HepG2 (cell line): Measurements from ENCODE around the gene RAC3. TPM values are rescaled to one million over a fixed set of nuclear protein-coding genes. Genes with fewer than 3 reads are reported as not detected.

Experiments
- ESRRA ChIP-seq: sonication (generic); formaldehyde crosslinking; IDR thresholded peaks from 2 replicates; pipeline ENCODE4 v1.5.1; 2020; ENCODE audit warnings: mild to moderate bottlenecking, low read depth, missing genetic modification reagents
- FOXJ3 ChIP-seq: sonication (generic); formaldehyde crosslinking; IDR thresholded peaks from 2 replicates; pipeline ENCODE4 v1.4.0; 2020; ENCODE audit warnings: missing genetic modification reagents, mild to moderate bottlenecking, borderline replicate concordance
- GATAD1 ChIP-seq: IDR thresholded peaks from 2 replicates; pipeline ENCODE4 v1.6.1; 2016; ENCODE audit warnings: missing genetic modification reagents, missing compliant biosample characterization
- GRHL1 ChIP-seq: sonication (generic); formaldehyde crosslinking; conservative IDR thresholded peaks from 2 replicates; pipeline ENCODE4 v1.8.0; 2022; ENCODE audit warnings: missing genetic modification reagents
- HDAC2 ChIP-seq: sonication (generic); formaldehyde crosslinking; IDR thresholded peaks from 2 replicates; pipeline ENCODE4 v1.4.0; 2020; ENCODE audit warnings: missing genetic modification reagents
- HOMEZ ChIP-seq: IDR thresholded peaks from 2 replicates; pipeline ENCODE4 v1.6.1; 2016; ENCODE audit warnings: low read depth
- JDP2 ChIP-seq: sonication (generic); formaldehyde crosslinking; IDR thresholded peaks from 2 replicates; pipeline ENCODE4 v1.8.1; 2022; ENCODE audit warnings: missing genetic modification reagents, borderline replicate concordance
- KDM5A ChIP-seq: fragments of 200-600 bp; sonication (generic); IDR thresholded peaks from 2 replicates; pipeline ENCODE4 v1.7.0; 2018; ENCODE audit warnings: antibody characterized with exemption, mild to moderate bottlenecking, low read length, borderline replicate concordance
- NCOA1 ChIP-seq: sonication (generic); formaldehyde crosslinking; IDR thresholded peaks from 2 replicates; pipeline ENCODE4 v1.9.0; 2021; ENCODE audit warnings: missing genetic modification reagents
- NFKBIZ ChIP-seq: IDR thresholded peaks from 2 replicates; pipeline ENCODE4 v1.6.1; 2018; ENCODE audit warnings: missing genetic modification reagents, missing compliant biosample characterization
- PAWR ChIP-seq: sonication (generic); formaldehyde crosslinking; IDR thresholded peaks from 2 replicates; pipeline ENCODE4 v1.4.0; 2020; ENCODE audit warnings: missing genetic modification reagents, mild to moderate bottlenecking, borderline replicate concordance
- PAX8 ChIP-seq: sonication (generic); formaldehyde crosslinking; IDR thresholded peaks from 2 replicates; pipeline ENCODE4 v1.8.0; 2022; ENCODE audit warnings: mild to moderate bottlenecking, missing genetic modification reagents, borderline replicate concordance
- PRMT3 ChIP-seq: sonication (generic); formaldehyde crosslinking; IDR thresholded peaks from 2 replicates; pipeline ENCODE4 v1.8.1; 2022; ENCODE audit warnings: low read depth, mild to moderate bottlenecking, moderate library complexity, missing genetic modification reagents, borderline replicate concordance
- SP4 ChIP-seq: sonication (generic); formaldehyde crosslinking; IDR thresholded peaks from 2 replicates; pipeline ENCODE4 v1.8.1; 2023; ENCODE audit warnings: mild to moderate bottlenecking, missing genetic modification reagents
- XRCC5 ChIP-seq: fragments of 200-400 bp; formaldehyde crosslinking; optimal IDR thresholded peaks from 2 replicates; pipeline ENCODE3; 2017; ENCODE audit warnings: mild to moderate bottlenecking, low read length
- YEATS2 ChIP-seq: sonication (generic); formaldehyde crosslinking; IDR thresholded peaks from 2 replicates; pipeline ENCODE4 v1.4.0; 2020; ENCODE audit warnings: missing genetic modification reagents, borderline replicate concordance
- ZNF17 ChIP-seq: sonication (generic); formaldehyde crosslinking; IDR thresholded peaks from 2 replicates; pipeline ENCODE4 v1.5.0; 2020; ENCODE audit warnings: mild to moderate bottlenecking, missing genetic modification reagents
- ZNF354B ChIP-seq: sonication (generic); formaldehyde crosslinking; IDR thresholded peaks from 2 replicates; pipeline ENCODE4 v1.8.0; 2022; ENCODE audit warnings: mild to moderate bottlenecking, missing genetic modification reagents
- ZNF362 ChIP-seq: sonication (generic); formaldehyde crosslinking; IDR thresholded peaks from 2 replicates; pipeline ENCODE4 v1.4.0; 2020; ENCODE audit warnings: missing genetic modification reagents, mild to moderate bottlenecking, borderline replicate concordance
- ZNF367 ChIP-seq: sonication (generic); formaldehyde crosslinking; IDR thresholded peaks from 2 replicates; pipeline ENCODE4 v1.4.0; 2020; ENCODE audit warnings: missing genetic modification reagents, borderline replicate concordance
- ZNF567 ChIP-seq: sonication (generic); formaldehyde crosslinking; IDR thresholded peaks from 2 replicates; pipeline ENCODE4 v1.8.1; 2023; ENCODE audit warnings: mild to moderate bottlenecking, missing genetic modification reagents, borderline replicate concordance
- ZNF614 ChIP-seq: IDR thresholded peaks from 2 replicates; pipeline ENCODE4 v1.6.1; 2018; ENCODE audit warnings: missing biosample characterization, missing genetic modification reagents, inconsistent platforms, borderline replicate concordance
- ZSCAN22 ChIP-seq: sonication (generic); formaldehyde crosslinking; IDR thresholded peaks from 2 replicates; pipeline ENCODE4 v1.4.0; 2020; ENCODE audit warnings: mild to moderate bottlenecking, missing genetic modification reagents
- polyA plus RNA-seq, 8 experiments: library from polyadenylated mRNA; depleted of rRNA in 3 of 8; stranded (reverse) in 7 of 8; unstranded in 1 of 8; fragments of >200 nt; fragmentation: Illumina TruSeq in 4 of 8; extraction: Trizol in 4 of 8; gene quantifications; 2 replicates each; pipeline versions ENCODE4 v1.2.1 to v1.2.3, GENCODE V29; 2011 to 2016; ENCODE audit warnings: low read depth in 4 of 8, missing spikeins in 1 of 8, mixed read lengths in 1 of 8; ENCODE audit not compliant: insufficient read depth in 1 of 8
- total RNA-seq, 5 experiments: library from RNA; depleted of rRNA; stranded (reverse); fragments of >200 nt; fragmentation: Illumina TruSeq; extraction: Trizol; gene quantifications; 2 replicates each; pipeline ENCODE4 v1.2.3, GENCODE V29; 2016; ENCODE audit warnings: low read depth in 1 of 5
- TF ChIP-seq, protein P1 (sequence below): sonication (generic); formaldehyde crosslinking; IDR thresholded peaks from 2 replicates; pipeline ENCODE4 v1.5.0; 2020; ENCODE audit warnings: missing genetic modification reagents, mild to moderate bottlenecking, borderline replicate concordance

The RAC3 gene
- total and polyA plus RNA-seq, 2 of the 13 experiments (the other 11 are each of a cell fraction or from before 2014, with no cell fraction given): 10.5 to 21.3 TPM

GRCh38 chr17:81995463-81996231, 35.8 kb upstream of the RAC3 start (continued):
- TF ChIP-seq, protein P1, sequence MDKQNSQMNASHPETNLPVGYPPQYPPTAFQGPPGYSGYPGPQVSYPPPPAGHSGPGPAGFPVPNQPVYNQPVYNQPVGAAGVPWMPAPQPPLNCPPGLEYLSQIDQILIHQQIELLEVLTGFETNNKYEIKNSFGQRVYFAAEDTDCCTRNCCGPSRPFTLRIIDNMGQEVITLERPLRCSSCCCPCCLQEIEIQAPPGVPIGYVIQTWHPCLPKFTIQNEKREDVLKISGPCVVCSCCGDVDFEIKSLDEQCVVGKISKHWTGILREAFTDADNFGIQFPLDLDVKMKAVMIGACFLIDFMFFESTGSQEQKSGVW (CRISPR knock-in tag): no peak
- no peak for TF ChIP-seq PAX8
- TF ChIP-seq GRHL1 (CRISPR knock-in tag): no peak
- TF ChIP-seq ZNF362: peak; percentile 91
- peak; percentile 25; the same call in 1 of the 2 replicates for TF ChIP-seq GATAD1 (CRISPR knock-in tag)
- no peak for TF ChIP-seq PAWR (CRISPR knock-in tag)
- TF ChIP-seq NFKBIZ (CRISPR knock-in tag): no peak
- TF ChIP-seq HDAC2 (CRISPR knock-in tag): peak; percentile 57; the same call in 1 of the 2 replicates
- peak; percentile 93 for TF ChIP-seq ZNF567
- TF ChIP-seq YEATS2 (CRISPR knock-in tag): no peak; the same call in 1 of the 2 replicates
- TF ChIP-seq SP4 (CRISPR knock-in tag): peak; percentile 65
- TF ChIP-seq ZNF614 (CRISPR knock-in tag): no peak
- no peak; the same call in 1 of the 2 replicates for TF ChIP-seq ZSCAN22 (CRISPR knock-in tag)
- no peak for TF ChIP-seq HOMEZ (CRISPR knock-in tag)
- TF ChIP-seq ZNF367 (CRISPR knock-in tag): no peak
- no peak for TF ChIP-seq KDM5A
- peak; percentile 27; the same call in 1 of the 2 replicates for TF ChIP-seq NCOA1 (CRISPR knock-in tag)
- TF ChIP-seq ZNF17: no peak
- no peak for TF ChIP-seq ESRRA (CRISPR knock-in tag)
- no peak for TF ChIP-seq FOXJ3 (CRISPR knock-in tag)
- peak; percentile 91 for TF ChIP-seq XRCC5
- TF ChIP-seq ZNF354B (CRISPR knock-in tag): no peak
- TF ChIP-seq PRMT3: no peak; the same call in 1 of the 2 replicates
- TF ChIP-seq JDP2 (CRISPR knock-in tag): no peak
